Measurements from ENCODE around the gene AHCYL2.

GRCh38 chr7:129205987-129206785 lies 18.6 kb upstream of the AHCYL2 start:
- TF ChIP-seq CTCF (conservative IDR thresholded peaks at IDR 0.05 in 1 of 2, IDR thresholded peaks at IDR 0.05 in 1 of 2; ENCODE audit: extremely low read depth in 1 of 2, insufficient read depth in 1 of 2, low read depth in 1 of 2, low read length in 2 of 2) (no peak), EZH2 (IDR thresholded peaks at IDR 0.05; ENCODE audit: borderline replicate concordance, low read length) (no peak)
